AG09319 (cell line): ENCODE data around the gene SDR42E1.

Source experiments
- DNase-seq: peaks from one replicate; pipeline ENCODE4 v3.0.0-alpha.2; 2010; ENCODE audit warnings: low read depth; ENCODE audit errors: extremely low read depth
- TF ChIP-seq, protein P1 (sequence below): IDR thresholded peaks from 2 replicates; pipeline ENCODE4 v1.5.1; 2011; ENCODE audit warnings: low read depth, mild to moderate bottlenecking, inconsistent platforms, low read length, moderate library complexity

Gene SDR42E1, protein sequence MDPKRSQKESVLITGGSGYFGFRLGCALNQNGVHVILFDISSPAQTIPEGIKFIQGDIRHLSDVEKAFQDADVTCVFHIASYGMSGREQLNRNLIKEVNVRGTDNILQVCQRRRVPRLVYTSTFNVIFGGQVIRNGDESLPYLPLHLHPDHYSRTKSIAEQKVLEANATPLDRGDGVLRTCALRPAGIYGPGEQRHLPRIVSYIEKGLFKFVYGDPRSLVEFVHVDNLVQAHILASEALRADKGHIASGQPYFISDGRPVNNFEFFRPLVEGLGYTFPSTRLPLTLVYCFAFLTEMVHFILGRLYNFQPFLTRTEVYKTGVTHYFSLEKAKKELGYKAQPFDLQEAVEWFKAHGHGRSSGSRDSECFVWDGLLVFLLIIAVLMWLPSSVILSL

DNA sequence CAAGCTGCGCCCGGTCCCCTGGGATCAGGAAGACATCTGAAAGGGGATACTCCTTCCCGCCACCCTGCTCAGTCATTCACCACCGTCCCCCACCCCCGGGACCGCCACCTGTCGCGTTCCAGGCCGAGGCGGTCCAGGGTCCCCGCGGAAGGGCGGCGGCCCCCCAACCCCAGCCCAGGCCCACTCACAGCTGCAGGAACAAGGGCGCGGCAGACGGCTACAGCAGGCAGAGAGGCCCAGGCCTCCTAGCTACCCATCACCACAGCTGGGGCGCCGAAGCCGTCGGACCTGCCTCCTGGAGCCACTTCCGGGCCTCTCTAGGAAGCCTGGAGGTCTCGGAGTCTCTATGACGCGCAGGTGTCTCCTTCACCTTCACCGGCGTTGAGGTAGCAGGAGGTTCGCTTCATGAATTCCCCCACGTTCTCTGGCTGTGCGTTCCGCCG, at the start of gene SDR42E1:
Gene SDR42E1, minus strand, starts transcription at position 272 of the 443 bp plus-strand sequence. CDS start 10,612 bp downstream, outside the sequence.
- no peak for DNase-seq
- TF ChIP-seq, protein P1, sequence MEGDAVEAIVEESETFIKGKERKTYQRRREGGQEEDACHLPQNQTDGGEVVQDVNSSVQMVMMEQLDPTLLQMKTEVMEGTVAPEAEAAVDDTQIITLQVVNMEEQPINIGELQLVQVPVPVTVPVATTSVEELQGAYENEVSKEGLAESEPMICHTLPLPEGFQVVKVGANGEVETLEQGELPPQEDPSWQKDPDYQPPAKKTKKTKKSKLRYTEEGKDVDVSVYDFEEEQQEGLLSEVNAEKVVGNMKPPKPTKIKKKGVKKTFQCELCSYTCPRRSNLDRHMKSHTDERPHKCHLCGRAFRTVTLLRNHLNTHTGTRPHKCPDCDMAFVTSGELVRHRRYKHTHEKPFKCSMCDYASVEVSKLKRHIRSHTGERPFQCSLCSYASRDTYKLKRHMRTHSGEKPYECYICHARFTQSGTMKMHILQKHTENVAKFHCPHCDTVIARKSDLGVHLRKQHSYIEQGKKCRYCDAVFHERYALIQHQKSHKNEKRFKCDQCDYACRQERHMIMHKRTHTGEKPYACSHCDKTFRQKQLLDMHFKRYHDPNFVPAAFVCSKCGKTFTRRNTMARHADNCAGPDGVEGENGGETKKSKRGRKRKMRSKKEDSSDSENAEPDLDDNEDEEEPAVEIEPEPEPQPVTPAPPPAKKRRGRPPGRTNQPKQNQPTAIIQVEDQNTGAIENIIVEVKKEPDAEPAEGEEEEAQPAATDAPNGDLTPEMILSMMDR = no peak

DNA sequence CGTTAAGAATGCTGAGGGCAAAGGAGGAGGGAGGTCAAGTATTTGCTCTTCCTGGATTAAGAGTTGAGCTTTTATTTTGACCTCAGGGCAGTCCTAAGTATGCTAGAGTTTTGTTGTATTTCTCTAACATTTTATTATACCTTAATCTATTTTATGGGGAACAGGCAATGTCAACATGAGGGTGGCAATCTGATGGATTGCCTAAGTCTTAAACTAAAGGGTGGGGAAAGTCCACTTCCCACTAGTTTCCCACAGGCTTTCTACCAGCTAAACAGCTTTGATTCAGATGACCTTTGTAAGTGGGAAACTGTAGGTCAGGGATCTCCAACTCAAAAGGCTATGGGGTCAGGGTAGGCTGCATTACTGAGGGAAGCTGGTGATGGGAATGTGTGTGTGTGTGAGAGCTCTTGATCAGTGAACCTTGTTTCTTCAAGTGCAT, 48.7 kb upstream of the SDR42E1 start:
- DNase-seq = no peak
- TF ChIP-seq, protein P1 = no peak

DNA sequence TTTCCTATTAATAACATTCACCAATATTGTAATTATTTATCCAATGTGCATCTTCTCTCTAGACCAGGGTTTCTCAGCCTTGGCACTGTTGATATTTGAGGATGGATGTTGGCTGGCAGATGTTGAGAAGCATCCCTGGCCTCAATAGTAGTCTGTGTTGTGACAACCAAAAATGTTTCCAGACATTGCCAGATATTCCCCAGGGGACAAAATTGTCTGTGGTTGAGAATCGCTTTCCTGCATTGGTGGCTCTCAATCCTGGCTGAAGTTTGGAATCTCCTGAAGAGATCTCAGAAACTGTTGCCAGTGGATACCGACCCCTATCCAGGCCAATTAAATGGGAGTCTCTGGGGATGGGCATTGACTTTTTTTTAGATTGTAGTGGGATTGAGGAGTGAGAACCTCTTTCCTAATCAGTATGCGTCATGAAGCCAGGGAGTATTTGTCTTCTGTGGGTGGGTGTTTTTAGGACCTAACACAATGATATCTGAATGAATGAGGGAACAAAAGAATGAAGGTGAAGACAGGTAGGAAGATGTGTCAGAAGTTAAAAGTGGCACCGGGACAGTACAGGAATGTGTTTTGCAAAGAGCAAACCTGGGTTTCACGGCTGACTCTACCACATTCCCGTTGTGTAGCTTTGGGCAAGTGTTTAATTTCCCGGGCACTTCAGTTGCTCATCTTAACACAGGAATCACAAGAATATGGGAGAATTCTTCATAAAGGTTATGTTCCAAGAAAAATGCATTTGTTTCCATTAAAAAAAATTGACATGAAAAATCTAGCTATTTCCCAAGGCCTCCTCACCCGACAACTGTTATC, 48.1 kb upstream of the SDR42E1 start:
- TF ChIP-seq, protein P1 = no peak
- no peak for DNase-seq

DNA sequence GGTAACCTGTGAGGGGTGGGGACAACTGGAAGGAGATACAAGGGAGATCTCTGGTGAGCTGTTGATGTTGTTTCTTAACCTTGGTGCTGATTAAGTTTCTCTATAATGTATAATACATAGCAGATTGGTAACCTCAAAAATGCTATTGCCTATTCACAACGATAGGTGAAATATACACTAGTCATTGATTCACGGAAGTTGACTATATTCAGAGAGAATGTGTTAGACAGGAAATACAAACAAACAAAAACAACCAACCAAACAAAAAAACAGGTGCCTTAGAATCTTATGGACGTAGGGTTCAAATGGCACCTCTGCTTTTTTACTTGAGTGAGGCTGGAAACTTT, 45.3 kb upstream of the SDR42E1 start:
- TF ChIP-seq, protein P1 = no peak
- no peak for DNase-seq

DNA sequence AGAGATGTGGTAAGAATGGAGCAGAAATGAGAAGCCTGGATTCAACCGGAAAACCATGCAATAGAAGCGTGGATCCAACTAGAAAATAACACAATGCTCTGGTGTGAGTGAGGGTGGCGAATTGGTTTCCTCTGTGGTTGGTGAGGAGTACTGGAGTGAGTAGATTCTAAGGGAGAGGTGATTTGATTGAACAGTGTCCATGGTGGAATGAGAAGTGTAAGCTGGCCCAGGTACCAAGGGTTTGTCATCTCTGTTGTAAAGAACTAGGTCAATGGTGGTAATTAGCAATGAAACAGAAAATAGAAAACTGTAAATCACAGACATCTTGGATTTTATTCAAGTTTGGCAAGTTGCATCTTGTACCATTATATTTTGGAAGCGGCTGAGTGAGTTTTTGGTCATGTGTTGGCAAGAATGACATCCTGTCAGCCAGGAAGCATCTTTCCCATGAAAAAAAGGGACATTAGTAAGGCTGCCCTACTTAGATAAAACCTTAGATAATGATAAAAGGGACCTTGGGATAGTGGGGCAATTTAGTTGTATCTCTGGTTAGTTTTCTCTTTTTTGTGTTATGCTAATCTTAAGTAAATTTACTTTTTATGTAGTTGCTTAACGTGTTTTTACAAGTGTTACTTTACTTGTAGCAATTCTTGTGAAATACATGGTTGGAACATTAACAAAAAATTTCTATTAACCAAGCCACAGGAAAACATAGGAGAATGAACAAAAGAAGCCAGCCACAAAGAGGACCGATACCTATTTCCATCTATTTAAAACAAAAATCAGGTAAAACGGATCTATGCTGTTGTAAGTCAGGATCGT, 44.7 kb upstream of the SDR42E1 start:
- TF ChIP-seq, protein P1 = no peak
- no peak for DNase-seq

DNA sequence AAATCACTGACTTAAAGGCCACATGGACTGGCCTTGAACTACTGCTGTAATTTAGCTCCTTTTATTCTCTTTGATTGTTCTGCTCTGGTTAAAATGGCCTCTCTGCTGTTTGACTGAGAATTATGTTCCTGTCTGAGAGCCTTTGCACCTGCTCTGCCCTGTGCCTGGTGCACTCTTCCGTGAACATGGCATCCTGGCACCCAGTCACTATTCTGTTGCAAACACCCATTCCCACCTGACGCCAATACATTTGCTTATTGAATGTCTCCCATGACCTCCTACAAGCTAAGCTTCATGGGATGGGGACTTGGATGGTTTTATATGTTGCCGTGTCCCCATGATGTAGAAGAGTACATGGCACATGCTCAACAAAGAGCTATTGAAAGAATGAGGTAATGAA, 43.8 kb upstream of the SDR42E1 start:
- TF ChIP-seq, protein P1 = no peak
- no peak for DNase-seq
